ENCODE data around the gene KRT85.

- no peak for TF ChIP-seq POLR2A (IDR thresholded peaks at IDR 0.05; ENCODE audit: low read length)
- no peak for TF ChIP-seq GATA1 (IDR thresholded peaks at IDR 0.05; ENCODE audit: low read depth, low read length)
Measured at GRCh38 chr12:52317468-52318052, 49.7 kb downstream of the KRT85 start.
